Endothelial cell of umbilical vein (primary cell): Measurements from ENCODE around the gene TBC1D13. TPM values are rescaled to one million over a fixed set of nuclear protein-coding genes. Genes with fewer than 3 reads are reported as not detected.

Source experiments
- BruUV-seq: library from RNA; stranded (reverse); fragments of 400-500 nt; replicated peaks from 2 replicates; lab custom pipeline; 2021; lab: Mats Ljungman, UMichigan
- CTCF ChIA-PET: fragments of 300-600, 350-600 bp; sonication (Branson Sonifier 250); formaldehyde crosslinking; loops from one replicate; lab custom pipeline; 2021; ENCODE audit warnings: antibody characterized with exemption, inconsistent platforms; lab: Charles Lee
- POLR2A ChIA-PET: fragments of 300-600, 350-600 bp; sonication (Branson Sonifier 250); formaldehyde crosslinking; loops from one replicate; lab custom pipeline; 2021; ENCODE audit warnings: antibody characterized with exemption, inconsistent platforms; lab: Charles Lee
- DNase-seq: peaks from one replicate; pipeline ENCODE4 v3.0.0-alpha.2; 2011; ENCODE audit warnings: low read depth, low spot score
- FAIRE-seq: peaks from 2 replicates; lab custom pipeline; 2011; peaks lifted over from hg19 to GRCh38; lab: Jason Lieb, UNC
- H2AFZ ChIP-seq: 2 replicates; pipeline ENCODE4 v1.6.0; 2012; ENCODE audit warnings: low read depth, low read length, control low read depth, inconsistent platforms
- H3K27ac ChIP-seq: 2 replicates; pipeline ENCODE4 v1.5.1; 2011; ENCODE audit warnings: low read depth, mild to moderate bottlenecking, control low read depth, low read length, moderate library complexity; ENCODE audit not compliant: insufficient read depth
- H3K27me3 ChIP-seq, 2 experiments: 2 replicates each; pipeline versions ENCODE4 v1.6.0 to v1.6.1; 2011; ENCODE audit warnings: low read length in 2 of 2, mixed read lengths in 1 of 2; ENCODE audit not compliant: control insufficient read depth in 2 of 2, insufficient read depth in 2 of 2
- H3K36me3 ChIP-seq, 2 experiments: 2 replicates in 1 of 2; 3 replicates in 1 of 2; pipeline ENCODE4 v1.5.1; 2011; ENCODE audit warnings: low read length in 2 of 2, mild to moderate bottlenecking in 1 of 2, moderate library complexity in 1 of 2; ENCODE audit not compliant: control insufficient read depth in 2 of 2, insufficient read depth in 2 of 2; ENCODE audit errors: extremely low read depth in 1 of 2
- H3K4me1 ChIP-seq: 3 replicates; pipeline ENCODE4 v1.5.1; 2011; ENCODE audit warnings: mild to moderate bottlenecking, low read length; ENCODE audit not compliant: control insufficient read depth, insufficient read depth; ENCODE audit errors: extremely low read depth
- H3K4me2 ChIP-seq: 2 replicates; pipeline ENCODE4 v1.6.1; 2011; ENCODE audit warnings: low read length, control low read depth, mixed read lengths; ENCODE audit not compliant: insufficient read depth
- H3K4me3 ChIP-seq, 3 experiments: fragments of 200-600 bp in 1 of 3; sonication (generic), shearing (Covaris generic) in 1 of 3; replicated peaks in 1 of 3; 2 replicates each; pipeline ENCODE4 v1.5.1; 2011 to 2016; ENCODE audit warnings: control low read depth in 3 of 3, low read length in 3 of 3, mild to moderate bottlenecking in 2 of 3, inconsistent platforms in 1 of 3, low read depth in 1 of 3, moderate library complexity in 1 of 3; ENCODE audit not compliant: insufficient read depth in 1 of 3
- H3K79me2 ChIP-seq: 2 replicates; pipeline ENCODE4 v1.6.0; 2012; ENCODE audit warnings: low read length, inconsistent platforms; ENCODE audit not compliant: control insufficient read depth, insufficient read depth
- H3K9ac ChIP-seq: replicated peaks from 2 replicates; pipeline ENCODE3; 2011; ENCODE audit warnings: low read length, control low read depth; ENCODE audit not compliant: insufficient read depth; ENCODE audit errors: extremely low read depth
- H3K9me1 ChIP-seq: replicated peaks from 3 replicates; pipeline ENCODE4 v1.6.0; 2011; ENCODE audit warnings: mild to moderate bottlenecking, low read length; ENCODE audit not compliant: control insufficient read depth, insufficient read depth; ENCODE audit errors: extremely low read depth
- H3K9me3 ChIP-seq: replicated peaks from 2 replicates; pipeline ENCODE4 v1.5.1; 2012; ENCODE audit warnings: low read length, inconsistent platforms; ENCODE audit not compliant: control insufficient read depth, insufficient read depth
- H4K20me1 ChIP-seq: replicated peaks from 2 replicates; pipeline ENCODE3; 2011; ENCODE audit warnings: mild to moderate bottlenecking, low read length; ENCODE audit not compliant: control insufficient read depth, insufficient read depth; ENCODE audit errors: extremely low read depth
- FOS ChIP-seq: IDR thresholded peaks from 2 replicates; pipeline ENCODE4 v1.6.1; 2011; ENCODE audit warnings: mild to moderate bottlenecking, low read length, moderate library complexity, borderline replicate concordance; ENCODE audit not compliant: insufficient read depth
- POLR2A ChIP-seq: IDR thresholded peaks from 2 replicates; pipeline ENCODE4 v1.6.1; 2012; ENCODE audit warnings: low read depth, mild to moderate bottlenecking, control low read depth, low read length
- POLR2AphosphoS5 ChIP-seq: IDR thresholded peaks from 2 replicates; pipeline ENCODE4 v1.6.1; 2012; ENCODE audit warnings: low read depth, mild to moderate bottlenecking, control low read depth, low read length, moderate library complexity; ENCODE audit not compliant: insufficient read depth
- dilution Hi-C: fragments of 300-500 bp; cut with MboI; formaldehyde crosslinking; loops from one replicate; pipeline ENCODE4 v1.15.0; 2019; ENCODE audit warnings: low sequenced_read_pairs; ENCODE audit not compliant: extremely low pct_ligation_motif_present
- intact Hi-C: fragments of 100-400 bp; cut with micrococcal nuclease; formaldehyde crosslinking; loops from one replicate; pipeline ENCODE4 v1.10.0; 2022
- polyA plus RNA-seq, 4 experiments: library from polyadenylated mRNA; depleted of rRNA in 3 of 4; stranded (reverse) in 3 of 4; unstranded in 1 of 4; fragments of >200 nt; gene quantifications; 2 replicates each; pipeline versions ENCODE4 v1.2.1 to v1.2.3, GENCODE V29; 2011 to 2012; ENCODE audit warnings: missing spikeins in 1 of 4
- total RNA-seq: library from RNA; stranded (reverse); gene quantifications from 2 replicates; pipeline ENCODE4 v1.2.3, GENCODE V29; 2021
- TF ChIP-seq, protein P1 (sequence below), 2 donors: IDR thresholded peaks; 1 replicate in 1 of 2; 2 replicates in 1 of 2; pipeline ENCODE4 v1.5.1; 2011; ENCODE audit warnings: low read length in 2 of 2, mild to moderate bottlenecking in 2 of 2, moderate library complexity in 2 of 2, control low read depth in 1 of 2, inconsistent platforms in 1 of 2, low read depth in 1 of 2; ENCODE audit not compliant: insufficient read depth in 1 of 2; ENCODE audit errors: extremely low read depth in 1 of 2

The TBC1D13 gene
- total and polyA plus RNA-seq, 2 donors (not counting 3 experiments of a cell fraction or from before 2014, with no cell fraction given): 35.1 to 41.9 TPM

- Histone ChIP-seq H3K4me3 (peak within 1 kb of the TSS in 2 of 3 experiments; percentile 57 to 63), H3K27ac (no peak within 1 kb of the TSS), H3K9me1 (no peaks in the 10 kb centered on the region), H3K79me2 (no peaks in the 10 kb centered on the region), H4K20me1 (no peaks in the 10 kb centered on the region), H3K9ac (peak within 1 kb of the TSS; percentile 28), H3K4me2 (peak within 1 kb of the TSS; percentile 88), H3K36me3 (peaks cover 0 to 17% of the 10 kb centered on the region in 2 experiments), H3K4me1 (peaks cover 6% of the 10 kb centered on the region), H3K9me3 (no peaks in the 10 kb centered on the region), H2AFZ (peak within 1 kb of the TSS; percentile 90), H3K27me3 (no peaks in the 10 kb centered on the region)
- FAIRE-seq (peak; percentile 94), DNase-seq (peak; percentile 99)
- no TSS peak for BruUV-seq
- intact Hi-C loops: loop anchor here (1.0 to 5.0 kb wide), 6 partner anchors 11 to 210 kb away; partner anchors contain the start of genes SH3GLB2, SPOUT1, TBC1D13 and ZDHHC12
- CTCF ChIA-PET: interaction anchor here (0.6 to 3.9 kb wide), 38 partner anchors 8 to 218 kb away, joined by 3 to 40 read pairs (median 4); partner anchors contain the start of genes DOLK, MIGA2, NUP188 and SPOUT1
- no peak for TF ChIP-seq FOS
- peak; percentile 94 for TF ChIP-seq POLR2A
- TF ChIP-seq POLR2AphosphoS5: peak; percentile 88
- TF ChIP-seq, protein P1, sequence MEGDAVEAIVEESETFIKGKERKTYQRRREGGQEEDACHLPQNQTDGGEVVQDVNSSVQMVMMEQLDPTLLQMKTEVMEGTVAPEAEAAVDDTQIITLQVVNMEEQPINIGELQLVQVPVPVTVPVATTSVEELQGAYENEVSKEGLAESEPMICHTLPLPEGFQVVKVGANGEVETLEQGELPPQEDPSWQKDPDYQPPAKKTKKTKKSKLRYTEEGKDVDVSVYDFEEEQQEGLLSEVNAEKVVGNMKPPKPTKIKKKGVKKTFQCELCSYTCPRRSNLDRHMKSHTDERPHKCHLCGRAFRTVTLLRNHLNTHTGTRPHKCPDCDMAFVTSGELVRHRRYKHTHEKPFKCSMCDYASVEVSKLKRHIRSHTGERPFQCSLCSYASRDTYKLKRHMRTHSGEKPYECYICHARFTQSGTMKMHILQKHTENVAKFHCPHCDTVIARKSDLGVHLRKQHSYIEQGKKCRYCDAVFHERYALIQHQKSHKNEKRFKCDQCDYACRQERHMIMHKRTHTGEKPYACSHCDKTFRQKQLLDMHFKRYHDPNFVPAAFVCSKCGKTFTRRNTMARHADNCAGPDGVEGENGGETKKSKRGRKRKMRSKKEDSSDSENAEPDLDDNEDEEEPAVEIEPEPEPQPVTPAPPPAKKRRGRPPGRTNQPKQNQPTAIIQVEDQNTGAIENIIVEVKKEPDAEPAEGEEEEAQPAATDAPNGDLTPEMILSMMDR (IDR thresholded peaks at IDR 0.05; ENCODE audit: extremely low read depth in 1 of 2, insufficient read depth in 1 of 2, low read depth in 1 of 2, low read length in 2 of 2): peak; percentile 99
- POLR2A ChIA-PET: interaction anchor here (0.6 to 1.2 kb wide), 2 partner anchors 9 to 66 kb away, joined by 3 to 5 read pairs; no protein-coding TSS in a partner anchor
- dilution Hi-C loops: no loop called here
Observed at GRCh38 chr9:128818099-128818838, 31.2 kb downstream of the TBC1D13 start, which contains the start of gene ENDOG. Gene ENDOG (plus strand): TSS chr9:128818500. CDS start chr9:128818685, 185 bp downstream.
